HepG2 (cell line): ENCODE data around the gene MMP17. TPM values are rescaled to one million over a fixed set of nuclear protein-coding genes. Genes with fewer than 3 reads are reported as not detected.

Source experiments
- ATF5 ChIP-seq: sonication (generic); formaldehyde crosslinking; IDR thresholded peaks from 2 replicates; pipeline ENCODE4 v1.4.0; 2020; ENCODE audit warnings: mild to moderate bottlenecking, low read depth, missing genetic modification reagents
- ATRX ChIP-seq: sonication (generic); formaldehyde crosslinking; IDR thresholded peaks from 2 replicates; pipeline ENCODE4 v1.4.0; 2020; ENCODE audit warnings: missing genetic modification reagents, borderline replicate concordance
- BCL6 ChIP-seq: IDR thresholded peaks from 2 replicates; pipeline ENCODE4 v1.6.1; 2016; ENCODE audit warnings: missing genetic modification reagents, missing compliant biosample characterization
- CCDC6 ChIP-seq: sonication (generic); formaldehyde crosslinking; IDR thresholded peaks from 2 replicates; pipeline ENCODE4 v1.8.1; 2022; ENCODE audit warnings: mild to moderate bottlenecking, missing genetic modification reagents, moderate library complexity
- CEBPZ ChIP-seq: IDR thresholded peaks from 2 replicates; pipeline ENCODE4 v1.6.1; 2012; ENCODE audit warnings: low read length, improper control_type of control experiment
- DDIT3 ChIP-seq: sonication (generic); formaldehyde crosslinking; IDR thresholded peaks from 2 replicates; pipeline ENCODE4 v1.4.0; 2020; ENCODE audit warnings: mild to moderate bottlenecking, missing genetic modification reagents
- GATAD2A ChIP-seq: IDR thresholded peaks from 2 replicates; pipeline ENCODE4 v1.6.1; 2016
- MNT ChIP-seq: fragments of 450-650 bp; IDR thresholded peaks from 2 replicates; pipeline ENCODE4 v1.6.1; 2016
- PTBP1 ChIP-seq: fragments of 200-400 bp; formaldehyde crosslinking; IDR thresholded peaks from 2 replicates; pipeline ENCODE4 v1.6.1; 2018; ENCODE audit warnings: low read length, low read depth; ENCODE audit not compliant: poor library complexity, severe bottlenecking
- SKIL ChIP-seq: sonication (generic); formaldehyde crosslinking; IDR thresholded peaks from 2 replicates; pipeline ENCODE4 v1.8.0; 2022; ENCODE audit warnings: missing genetic modification reagents, mild to moderate bottlenecking, moderate library complexity, borderline replicate concordance
- SMARCE1 ChIP-seq: fragments of 450-650 bp; IDR thresholded peaks from 2 replicates; pipeline ENCODE4 v1.6.1; 2017; ENCODE audit warnings: borderline replicate concordance
- WIZ ChIP-seq: sonication (generic); formaldehyde crosslinking; IDR thresholded peaks from 2 replicates; pipeline ENCODE4 v1.5.1; 2020; ENCODE audit warnings: mild to moderate bottlenecking, missing genetic modification reagents
- ZNF224 ChIP-seq: sonication (generic); formaldehyde crosslinking; IDR thresholded peaks from 2 replicates; pipeline ENCODE4 v1.5.0; 2020; ENCODE audit warnings: mild to moderate bottlenecking, missing genetic modification reagents
- ZNF280D ChIP-seq: sonication (generic); formaldehyde crosslinking; IDR thresholded peaks from 2 replicates; pipeline ENCODE4 v1.5.1; 2020; ENCODE audit warnings: mild to moderate bottlenecking, missing genetic modification reagents
- ZNF460 ChIP-seq: sonication (generic); formaldehyde crosslinking; IDR thresholded peaks from 2 replicates; pipeline ENCODE4 v1.5.1; 2020; ENCODE audit warnings: missing genetic modification reagents, mild to moderate bottlenecking, borderline replicate concordance
- ZNF576 ChIP-seq: sonication (generic); formaldehyde crosslinking; IDR thresholded peaks from 2 replicates; pipeline ENCODE4 v1.4.0; 2020; ENCODE audit warnings: mild to moderate bottlenecking, missing genetic modification reagents
- ZNF788 ChIP-seq: sonication (generic); formaldehyde crosslinking; IDR thresholded peaks from 2 replicates; pipeline ENCODE4 v1.5.0; 2020; ENCODE audit warnings: mild to moderate bottlenecking, missing genetic modification reagents, borderline replicate concordance
- polyA plus RNA-seq, 8 experiments: library from polyadenylated mRNA; depleted of rRNA in 3 of 8; stranded (reverse) in 7 of 8; unstranded in 1 of 8; fragments of >200 nt; fragmentation: Illumina TruSeq in 4 of 8; extraction: Trizol in 4 of 8; gene quantifications; 2 replicates each; pipeline versions ENCODE4 v1.2.1 to v1.2.3, GENCODE V29; 2011 to 2016; ENCODE audit warnings: low read depth in 4 of 8, missing spikeins in 1 of 8, mixed read lengths in 1 of 8; ENCODE audit not compliant: insufficient read depth in 1 of 8
- total RNA-seq, 5 experiments: library from RNA; depleted of rRNA; stranded (reverse); fragments of >200 nt; fragmentation: Illumina TruSeq; extraction: Trizol; gene quantifications; 2 replicates each; pipeline ENCODE4 v1.2.3, GENCODE V29; 2016; ENCODE audit warnings: low read depth in 1 of 5

The MMP17 gene
- total and polyA plus RNA-seq, 2 of the 13 experiments (the other 11 are each of a cell fraction or from before 2014, with no cell fraction given), result 0.55 to 0.80 TPM

- TF ChIP-seq SKIL, result peak; percentile 79; the same call in 1 of the 2 replicates
- TF ChIP-seq PTBP1, result no peak
- no peak for TF ChIP-seq ZNF224 (CRISPR knock-in tag)
- TF ChIP-seq ZNF576 (CRISPR knock-in tag), result no peak
- no peak for TF ChIP-seq BCL6
- TF ChIP-seq ATRX (CRISPR knock-in tag), result no peak
- peak; percentile 64 for TF ChIP-seq GATAD2A (CRISPR knock-in tag)
- TF ChIP-seq SMARCE1, result no peak
- TF ChIP-seq CCDC6, result no peak
- TF ChIP-seq MNT, result no peak
- no peak for TF ChIP-seq DDIT3 (CRISPR knock-in tag)
- TF ChIP-seq CEBPZ, result no peak
- TF ChIP-seq ZNF280D, result peak; percentile 86
- TF ChIP-seq ZNF460, result no peak
- no peak for TF ChIP-seq ATF5 (CRISPR knock-in tag)
- 0 out of 2 replicates have a peak, but pooled peaks have one; percentile 55 for TF ChIP-seq ZNF788
- TF ChIP-seq WIZ (CRISPR knock-in tag), result no peak
Measured at GRCh38 chr12:131862084-131862441, 33.9 kb downstream of the MMP17 start (continued).
